Breast epithelium (tissue), 3 donors: ENCODE results near the gene HMGCLL1.

ENCODE experiments used
- CTCF ChIP-seq, 3 donors: fragments of 450-650 bp; IDR thresholded peaks; one replicate each; pipeline ENCODE4 v1.5.1; 2016 to 2017; ENCODE audit warnings: antibody characterized with exemption in 3 of 3, mild to moderate bottlenecking in 3 of 3, moderate library complexity in 3 of 3
- POLR2A ChIP-seq: fragments of 450-650 bp; IDR thresholded peaks from one replicate; pipeline ENCODE4 v1.6.1; 2016; ENCODE audit warnings: antibody characterized with exemption, mild to moderate bottlenecking, moderate library complexity

- TF ChIP-seq CTCF (IDR thresholded peaks at IDR 0.05) (no peak), POLR2A (no peak)
Observed at GRCh38 chr6:55499591-55499990, 79.4 kb downstream of the HMGCLL1 start.
